Endodermal cell (in vitro differentiated cells): ENCODE results near the gene RPGRIP1. TPM values are rescaled to one million over a fixed set of nuclear protein-coding genes. Genes with fewer than 3 reads are reported as not detected.

Experiments
- DNase-seq: peaks from one replicate; pipeline ENCODE4 v3.0.0-alpha.2; 2017
- H3K27ac ChIP-seq: 2 replicates; pipeline ENCODE4 v1.5.1; 2013; ENCODE audit warnings: mild to moderate bottlenecking, low read depth, low read length, moderate library complexity
- H3K27me3 ChIP-seq: 2 replicates; pipeline ENCODE4 v1.6.1; 2013; ENCODE audit warnings: mild to moderate bottlenecking, low read length, moderate library complexity; ENCODE audit not compliant: insufficient read depth, control insufficient read depth, poor library complexity, severe bottlenecking
- H3K36me3 ChIP-seq: 2 replicates; pipeline ENCODE4 v1.7.0; 2013; ENCODE audit warnings: mild to moderate bottlenecking, low read length, moderate library complexity; ENCODE audit not compliant: control insufficient read depth, insufficient read depth
- H3K4me1 ChIP-seq: one replicate; pipeline ENCODE4 v1.7.0; 2013; ENCODE audit warnings: low read length; ENCODE audit not compliant: control insufficient read depth, insufficient read depth
- H3K4me3 ChIP-seq: 2 replicates; pipeline ENCODE4 v1.5.1; 2013; ENCODE audit warnings: mild to moderate bottlenecking, low read length, moderate library complexity
- H3K9ac ChIP-seq: 2 replicates; pipeline ENCODE4 v1.6.1; 2013; ENCODE audit warnings: mild to moderate bottlenecking, low read length, moderate library complexity; ENCODE audit not compliant: poor library complexity, severe bottlenecking; ENCODE audit errors: extremely low read depth
- H3K9me3 ChIP-seq: 2 replicates; pipeline ENCODE4 v1.6.1; 2013; ENCODE audit warnings: mild to moderate bottlenecking, low read length, moderate library complexity; ENCODE audit not compliant: control insufficient read depth
- H3K27ac Mint-ChIP-seq: 2 replicates; pipeline ENCODE4 v1.8.0; 2020; ENCODE audit warnings: mixed read lengths
- H3K27me3 Mint-ChIP-seq: 2 replicates; pipeline ENCODE4 v1.8.0; 2021; ENCODE audit warnings: mild to moderate bottlenecking, mixed read lengths; ENCODE audit not compliant: insufficient read depth
- H3K36me3 Mint-ChIP-seq: 2 replicates; pipeline ENCODE4 v1.8.0; 2020; ENCODE audit warnings: low read depth, mixed read lengths
- H3K4me1 Mint-ChIP-seq: 2 replicates; pipeline ENCODE4 v1.8.0; 2020; ENCODE audit warnings: mixed read lengths
- H3K4me3 Mint-ChIP-seq: 2 replicates; pipeline ENCODE4 v1.8.0; 2020; ENCODE audit warnings: mild to moderate bottlenecking, moderate library complexity, mixed read lengths
- H3K9me3 Mint-ChIP-seq: 2 replicates; pipeline ENCODE4 v1.8.0; 2020; ENCODE audit warnings: mild to moderate bottlenecking, mixed read lengths
- CTCF ChIP-seq: fragments of 200-600 bp; sonication (generic); conservative IDR thresholded peaks from 2 replicates; pipeline ENCODE4 v1.5.0; 2021; ENCODE audit warnings: antibody characterized with exemption, mild to moderate bottlenecking
- WGBS, 2 experiments: methylation state at CpG; one replicate each; pipeline versions ENCODE4 v1.1.5 to v1.1.7; 2013; ENCODE audit warnings: missing lambda C conversion rate in 2 of 2, mixed read lengths in 1 of 2; ENCODE audit not compliant: insufficient coverage in 1 of 2, insufficient read length in 1 of 2; 5-methylcytosine and 5-hydroxymethylcytosine counted together
- total RNA-seq, 2 donors: library from RNA; stranded (reverse); fragmentation: NEBNext Ultra II Directional in 1 of 2; extraction: Animal tissue kit (Norgen Biotek cat#: 25700) in 1 of 2; gene quantifications; 2 replicates in 1 of 2; 3 replicates in 1 of 2; pipeline ENCODE4 v1.2.1, GENCODE V29; 2021

Gene RPGRIP1
- total RNA-seq, 2 donors from 2014 or later, result 0.29 TPM; not detected in 1

- Mint-ChIP-seq H3K9me3 (no peaks in the 10 kb centered on the region), H3K4me3 (no peak overlapping the region), H3K4me1 (peaks cover 42% of the 10 kb centered on the region), H3K27ac (no peak overlapping the region), H3K36me3 (peaks cover 85% of the 10 kb centered on the region), H3K27me3 (no peaks in the 10 kb centered on the region)
- no peak for DNase-seq
- H3K36me3 ChIP-seq, result peaks cover 90% of the 10 kb centered on the region
- no peak overlapping the region for H3K27ac ChIP-seq
- H3K27me3 ChIP-seq, result no peaks in the 10 kb centered on the region
- H3K9me3 ChIP-seq, result no peaks in the 10 kb centered on the region
- H3K4me3 ChIP-seq, result peak overlapping the region; percentile 31
- no peak overlapping the region for H3K9ac ChIP-seq
- H3K4me1 ChIP-seq, result no peaks in the 10 kb centered on the region
- 94 to 95% methylated on average over 5 of the region's 5 CpGs for WGBS, 2 experiments
- TF ChIP-seq CTCF, result no peak
These were observed 20.7 kb upstream of the RPGRIP1 start for GRCh38 chr14:21258889-21259787.

GRCh38 chr14:21261824-21262223 is 18.1 kb upstream of the RPGRIP1 start:
- no peaks in the 10 kb centered on the region for H3K27me3 Mint-ChIP-seq
- Histone ChIP-seq H3K9me3 (no peaks in the 10 kb centered on the region), H3K27ac (no peak overlapping the region), H3K27me3 (no peaks in the 10 kb centered on the region), H3K9ac (no peak overlapping the region), H3K4me1 (no peaks in the 10 kb centered on the region), H3K36me3 (peaks cover 91% of the 10 kb centered on the region), H3K4me3 (peak overlapping the region; percentile 37)
- H3K36me3 Mint-ChIP-seq, result peaks cover 84% of the 10 kb centered on the region
- peak overlapping the region; percentile 27 for H3K27ac Mint-ChIP-seq
- TF ChIP-seq CTCF, result no peak
- 92 to 98% methylated on average over 1 of the region's 1 CpG for WGBS, 2 experiments
- H3K4me3 Mint-ChIP-seq, result no peak overlapping the region
- H3K4me1 Mint-ChIP-seq, result peaks cover 54% of the 10 kb centered on the region
- no peaks in the 10 kb centered on the region for H3K9me3 Mint-ChIP-seq
- DNase-seq, result no peak

GRCh38 chr14:21262410-21262809 is 17.5 kb upstream of the RPGRIP1 start:
- Mint-ChIP-seq H3K36me3 (peaks cover 83% of the 10 kb centered on the region), H3K4me3 (peak overlapping the region; percentile 36), H3K27me3 (no peaks in the 10 kb centered on the region), H3K4me1 (peaks cover 56% of the 10 kb centered on the region), H3K9me3 (no peaks in the 10 kb centered on the region), H3K27ac (peak overlapping the region; percentile 85)
- Histone ChIP-seq H3K36me3 (peaks cover 90% of the 10 kb centered on the region), H3K27ac (no peak overlapping the region), H3K4me3 (peak overlapping the region; percentile 37), H3K27me3 (no peaks in the 10 kb centered on the region), H3K9me3 (no peaks in the 10 kb centered on the region), H3K4me1 (no peaks in the 10 kb centered on the region), H3K9ac (no peak overlapping the region)
- WGBS, 2 experiments, result 97% methylated on average over 2 of the region's 3 CpGs; no CpG with 5 or more reads in 1 of the 2 experiments
- no peak for DNase-seq
- TF ChIP-seq CTCF, result no peak
